Stomach (tissue), 4 donors: ENCODE data around the gene ROPN1.

Source experiments
- CTCF ChIP-seq, 7 experiments: fragments of 450-650 bp in 4 of 7; fragments of 200-600 bp in 3 of 7; sonication (generic) in 3 of 7; IDR thresholded peaks; one replicate each; pipeline ENCODE4 v1.5.1; 2016 to 2019; ENCODE audit warnings: antibody characterized with exemption in 7 of 7, control low read depth in 2 of 7, mild to moderate bottlenecking in 1 of 7
- POLR2A ChIP-seq, 4 donors: fragments of 450-650 bp; IDR thresholded peaks; one replicate each; pipeline ENCODE4 v1.6.1; 2016; ENCODE audit warnings: antibody characterized with exemption in 4 of 4, control low read depth in 2 of 4, mild to moderate bottlenecking in 1 of 4, moderate library complexity in 1 of 4
- POLR2AphosphoS5 ChIP-seq, 3 donors: sonication (generic); formaldehyde crosslinking; IDR thresholded peaks; one replicate each; pipeline ENCODE4 v1.6.1; 2016; ENCODE audit warnings: antibody characterized with exemption in 3 of 3

DNA sequence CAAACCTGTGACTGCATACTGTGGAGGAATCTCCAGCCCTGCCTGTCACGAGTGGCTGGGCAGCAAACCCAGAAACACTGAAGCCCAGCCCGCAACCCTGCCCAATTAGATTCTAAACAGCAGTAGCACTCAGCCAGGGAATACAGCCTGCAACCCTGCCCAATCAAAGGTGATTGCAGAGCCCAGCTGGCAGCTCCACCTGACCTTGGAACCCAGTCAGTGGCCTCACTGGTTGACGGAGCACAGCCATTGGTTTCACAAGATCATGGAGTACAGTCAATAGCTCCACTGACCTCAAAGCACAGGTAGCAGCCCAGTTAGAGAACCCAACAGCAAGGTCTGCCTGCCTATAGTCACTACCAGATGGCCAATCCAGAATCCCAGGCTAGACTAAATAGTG, 72.6 kb downstream of the ROPN1 start:
- TF ChIP-seq POLR2A (IDR thresholded peaks at IDR 0.05) (no peak), CTCF (IDR thresholded peaks at IDR 0.05) (no peak), POLR2AphosphoS5 (IDR thresholded peaks at IDR 0.05) (no peak)
